GM12874 (cell line): ENCODE results near the gene CXCR1.

Experiments used
- CTCF ChIP-seq: IDR thresholded peaks from 2 replicates; pipeline ENCODE4 v1.5.1; 2011; ENCODE audit warnings: low read depth, mild to moderate bottlenecking, control low read depth, low read length, moderate library complexity; ENCODE audit not compliant: insufficient read depth

CXCR1 gene

GRCh38 chr2:218192902-218193430 lies 26.2 kb upstream of the CXCR1 start:
- TF ChIP-seq CTCF = no peak

GRCh38 chr2:218188528-218188927 lies 21.8 kb upstream of the CXCR1 start:
- TF ChIP-seq CTCF = no peak

- no peak for TF ChIP-seq CTCF
These were observed 20.7 kb upstream of the CXCR1 start for GRCh38 chr2:218187296-218188015.

- no peak for TF ChIP-seq CTCF
These were observed 20.1 kb upstream of the CXCR1 start for GRCh38 chr2:218186876-218187275.

GRCh38 chr2:218186355-218186766 lies 19.6 kb upstream of the CXCR1 start:
- TF ChIP-seq CTCF = peak; percentile 80

GRCh38 chr2:218184331-218184730 lies 17.6 kb upstream of the CXCR1 start:
- TF ChIP-seq CTCF = no peak

GRCh38 chr2:218180467-218181114 lies 13.8 kb upstream of the CXCR1 start:
- TF ChIP-seq CTCF = no peak
